GM12872 (cell line): ENCODE measurements around the gene ANXA1.

Experiments used
- TF ChIP-seq, protein P1 (sequence below): IDR thresholded peaks from 3 replicates; pipeline ENCODE4 v1.5.1; 2011; ENCODE audit warnings: low read depth, mild to moderate bottlenecking, low read length, moderate library complexity; ENCODE audit not compliant: insufficient read depth

The ANXA1 gene

GRCh38 chr9:73216100-73216499 lies 64.4 kb downstream of the ANXA1 start:
- TF ChIP-seq, protein P1, sequence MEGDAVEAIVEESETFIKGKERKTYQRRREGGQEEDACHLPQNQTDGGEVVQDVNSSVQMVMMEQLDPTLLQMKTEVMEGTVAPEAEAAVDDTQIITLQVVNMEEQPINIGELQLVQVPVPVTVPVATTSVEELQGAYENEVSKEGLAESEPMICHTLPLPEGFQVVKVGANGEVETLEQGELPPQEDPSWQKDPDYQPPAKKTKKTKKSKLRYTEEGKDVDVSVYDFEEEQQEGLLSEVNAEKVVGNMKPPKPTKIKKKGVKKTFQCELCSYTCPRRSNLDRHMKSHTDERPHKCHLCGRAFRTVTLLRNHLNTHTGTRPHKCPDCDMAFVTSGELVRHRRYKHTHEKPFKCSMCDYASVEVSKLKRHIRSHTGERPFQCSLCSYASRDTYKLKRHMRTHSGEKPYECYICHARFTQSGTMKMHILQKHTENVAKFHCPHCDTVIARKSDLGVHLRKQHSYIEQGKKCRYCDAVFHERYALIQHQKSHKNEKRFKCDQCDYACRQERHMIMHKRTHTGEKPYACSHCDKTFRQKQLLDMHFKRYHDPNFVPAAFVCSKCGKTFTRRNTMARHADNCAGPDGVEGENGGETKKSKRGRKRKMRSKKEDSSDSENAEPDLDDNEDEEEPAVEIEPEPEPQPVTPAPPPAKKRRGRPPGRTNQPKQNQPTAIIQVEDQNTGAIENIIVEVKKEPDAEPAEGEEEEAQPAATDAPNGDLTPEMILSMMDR, result no peak
